GM12878 (cell line): Measurements from ENCODE around the gene NHSL1. TPM values are rescaled to one million over a fixed set of nuclear protein-coding genes. Genes with fewer than 3 reads are reported as not detected.

Experiments
- ATAC-seq: fragments of 200-7000 bp; cut with Tn5 transposase; 3 replicates; pipeline ENCODE4 v1.9.1; 2020; ENCODE audit warnings: mild to moderate bottlenecking, moderate library complexity
- BruUV-seq: library from RNA; stranded (reverse); fragments of 400-500 nt; replicated peaks from 2 replicates; lab custom pipeline; 2021; lab: Mats Ljungman, UMichigan
- CTCF ChIA-PET: fragments of 300-600 bp; sonication (Branson Sonifier 250); formaldehyde crosslinking; extraction: SDS; loops from one replicate; lab custom pipeline; 2021; ENCODE audit warnings: inconsistent platforms; lab: Yijun Ruan, JAX
- POLR2A ChIA-PET: fragments of 350-600 bp; formaldehyde crosslinking; extraction: SDS; loops from one replicate; lab custom pipeline; 2021; ENCODE audit warnings: inconsistent platforms; lab: Charles Lee
- RAD21 ChIA-PET: fragments of 300-600 bp; sonication (Branson Sonifier 250); formaldehyde crosslinking; loops from one replicate; lab custom pipeline; 2023; ENCODE audit warnings: antibody characterized with exemption; ENCODE audit not compliant: unreplicated experiment; lab: Charles Lee
- SMC1A ChIA-PET: fragments of 300-600 bp; sonication (Branson Sonifier 250); formaldehyde crosslinking; loops from one replicate; lab custom pipeline; 2023; ENCODE audit not compliant: unreplicated experiment, uncharacterized antibody; lab: Charles Lee
- DNase-seq: peaks from one replicate; pipeline ENCODE4 v3.0.0-alpha.2; 2011; ENCODE audit warnings: low read depth, low spot score
- FAIRE-seq: peaks from 3 replicates; lab custom pipeline; 2011; peaks lifted over from hg19 to GRCh38; lab: Jason Lieb, UNC
- H2AFZ ChIP-seq: 2 replicates; pipeline ENCODE4 v1.6.0; 2011; ENCODE audit warnings: low read depth, low read length, control low read depth; ENCODE audit not compliant: control insufficient read depth
- H3K27ac ChIP-seq: 2 replicates; pipeline ENCODE4 v1.5.1; 2011; ENCODE audit warnings: control low read depth; ENCODE audit not compliant: control insufficient read depth, insufficient read depth
- H3K27me3 ChIP-seq, 2 experiments: replicated peaks in 1 of 2; 2 replicates each; pipeline versions ENCODE4 v1.6.0 to v1.6.1; 2011; ENCODE audit warnings: low read length in 1 of 2; ENCODE audit not compliant: control insufficient read depth in 2 of 2, insufficient read depth in 2 of 2
- H3K36me3 ChIP-seq, 2 experiments: 2 replicates each; pipeline ENCODE4 v1.5.1; 2011; ENCODE audit warnings: low read length in 1 of 2; ENCODE audit not compliant: control insufficient read depth in 2 of 2, insufficient read depth in 2 of 2
- H3K4me1 ChIP-seq: 2 replicates; pipeline ENCODE4 v1.6.1; 2011; ENCODE audit warnings: mild to moderate bottlenecking, low read length, moderate library complexity, mixed read lengths; ENCODE audit not compliant: control insufficient read depth, insufficient read depth
- H3K4me2 ChIP-seq: 2 replicates; pipeline ENCODE4 v1.6.0; 2011; ENCODE audit warnings: control low read depth; ENCODE audit not compliant: control insufficient read depth, insufficient read depth
- H3K4me3 ChIP-seq: fragments of 200-600 bp; sonication (generic); 2 replicates; pipeline ENCODE4 v1.5.1; 2016
- H3K79me2 ChIP-seq: 2 replicates; pipeline ENCODE4 v1.6.0; 2011; ENCODE audit warnings: low read length; ENCODE audit not compliant: control insufficient read depth, insufficient read depth
- H3K9ac ChIP-seq: 2 replicates; pipeline ENCODE4 v1.8.0; 2011; ENCODE audit warnings: low read length, control low read depth, mixed read lengths; ENCODE audit not compliant: control insufficient read depth, insufficient read depth
- H3K9me3 ChIP-seq: replicated peaks from 3 replicates; pipeline ENCODE4 v1.5.1; 2011; ENCODE audit warnings: mild to moderate bottlenecking, low read length; ENCODE audit not compliant: control insufficient read depth, insufficient read depth
- H4K20me1 ChIP-seq: 2 replicates; pipeline ENCODE4 v1.6.0; 2011; ENCODE audit not compliant: control insufficient read depth, insufficient read depth
- BACH1 ChIP-seq: fragments of 450-650 bp; IDR thresholded peaks from 2 replicates; pipeline ENCODE4 v1.6.1; 2017; ENCODE audit warnings: mild to moderate bottlenecking, borderline replicate concordance
- BCLAF1 ChIP-seq: fragments of 450-650 bp; IDR thresholded peaks from 2 replicates; pipeline ENCODE4 v1.6.1; 2017; ENCODE audit warnings: antibody characterized with exemption, mild to moderate bottlenecking, moderate library complexity
- HCFC1 ChIP-seq: fragments of 150-350 bp; IDR thresholded peaks from 2 replicates; pipeline ENCODE4 v1.6.1; 2014; ENCODE audit warnings: low read length
- JUNB ChIP-seq: IDR thresholded peaks from 2 replicates; pipeline ENCODE4 v1.6.1; 2016; ENCODE audit warnings: antibody characterized with exemption, mild to moderate bottlenecking
- NKRF ChIP-seq: fragments of 450-650 bp; conservative IDR thresholded peaks from 2 replicates; pipeline ENCODE4 v1.6.1; 2017; ENCODE audit warnings: mild to moderate bottlenecking, moderate library complexity
- SRF ChIP-seq, 2 experiments: IDR thresholded peaks; 2 replicates each; pipeline ENCODE4 v1.6.1; 2011; ENCODE audit warnings: low read depth in 2 of 2, low read length in 2 of 2, mild to moderate bottlenecking in 1 of 2, moderate library complexity in 1 of 2
- TAF1 ChIP-seq: IDR thresholded peaks from 2 replicates; pipeline ENCODE4 v1.6.1; 2011; ENCODE audit warnings: mild to moderate bottlenecking, low read depth, low read length, borderline replicate concordance
- TCF12 ChIP-seq: IDR thresholded peaks from 2 replicates; pipeline ENCODE4 v1.6.1; 2011; ENCODE audit warnings: low read depth, mild to moderate bottlenecking, low read length
- ZBTB11 ChIP-seq: fragments of 450-650 bp; formaldehyde crosslinking; IDR thresholded peaks from 2 replicates; pipeline ENCODE4 v1.5.0; 2022; ENCODE audit warnings: mild to moderate bottlenecking, missing genetic modification characterization
- ZNF217 ChIP-seq: fragments of 450-650 bp; IDR thresholded peaks from 2 replicates; pipeline ENCODE4 v1.6.1; 2017; ENCODE audit warnings: antibody characterized with exemption, mild to moderate bottlenecking
- ZNF592 ChIP-seq: fragments of 450-650 bp; IDR thresholded peaks from 2 replicates; pipeline ENCODE4 v1.6.1; 2017; ENCODE audit warnings: mild to moderate bottlenecking, moderate library complexity
- WGBS: methylation state at CpG from one replicate; pipeline ENCODE4 v1.1.6; 2016; ENCODE audit warnings: low lambda C conversion rate; ENCODE audit not compliant: insufficient replicate concordance, insufficient coverage; ENCODE audit errors: missing lambda C conversion rate; 5-methylcytosine and 5-hydroxymethylcytosine counted together
- in situ Hi-C: fragments of 300-500 bp; cut with MboI; formaldehyde crosslinking; loops from 9 replicates; pipeline ENCODE4 v1.14.3; 2018; ENCODE audit warnings: mixed read lengths
- intact Hi-C: fragments of 100-400 bp; cut with micrococcal nuclease; formaldehyde crosslinking; loops from one replicate; pipeline ENCODE4 v1.14.2; 2022; ENCODE audit not compliant: unreplicated experiment
- polyA plus RNA-seq, 11 experiments: library from polyadenylated mRNA; depleted of rRNA in 4 of 11; unstranded in 6 of 11; stranded (reverse) in 5 of 11; fragments of >200 nt; fragmentation: Nextera tagmentation in 4 of 11; fragmentation: Illumina TruSeq in 1 of 11; extraction: Ambion mirVana in 4 of 11; extraction: Trizol in 1 of 11; gene quantifications; 1 replicate in 1 of 11; 2 replicates in 10 of 11; pipeline versions ENCODE4 v1.2.1 to v1.2.3, GENCODE V29; 2011 to 2016; ENCODE audit warnings: inconsistent platforms in 2 of 11, missing spikeins in 2 of 11, low read depth in 1 of 11
- total RNA-seq, 4 experiments: library from RNA; depleted of rRNA in 3 of 4; stranded (reverse); fragments of >200 nt in 3 of 4; fragmentation: Illumina TruSeq in 1 of 4; extraction: Trizol in 1 of 4; gene quantifications; 2 replicates each; pipeline versions ENCODE4 v1.2.1 to v1.2.3, GENCODE V29; 2013 to 2021

NHSL1 gene
- total and polyA plus RNA-seq, 10 of the 15 experiments (the other 5 are each of a cell fraction or from before 2014, with no cell fraction given), result 0.26 to 14.1 (median 0.90) TPM

- POLR2A ChIA-PET, result interaction anchor here (0.7 kb wide), 1 partner anchor 13 kb away, joined by 7 read pairs; no protein-coding TSS in a partner anchor
- H3K79me2 ChIP-seq, result no peaks in the 10 kb centered on the region
- BruUV-seq, result no TSS peak
- H3K4me1 ChIP-seq, result no peaks in the 10 kb centered on the region
- H3K27me3 ChIP-seq, result peaks cover 0 to 2% of the 10 kb centered on the region in 2 experiments; a peak in 1 of 4 replicates
- no peak overlapping the region for H3K9ac ChIP-seq
- SMC1A ChIA-PET, result no interaction called here
- ATAC-seq (no peak), FAIRE-seq (no peak), DNase-seq (no peak)
- no peak overlapping the region for H3K4me2 ChIP-seq
- no peak overlapping the region for H3K4me3 ChIP-seq
- H3K9me3 ChIP-seq, result no peaks in the 10 kb centered on the region
- in situ Hi-C loops (no loop called here), intact Hi-C loops (no loop called here)
- H4K20me1 ChIP-seq, result no peaks in the 10 kb centered on the region
- no peaks in the 10 kb centered on the region for H3K36me3 ChIP-seq
- H2AFZ ChIP-seq, result no peak overlapping the region
- RAD21 ChIA-PET, result no interaction called here
- CTCF ChIA-PET, result no interaction called here
- no peak for TF ChIP-seq BCLAF1
- TF ChIP-seq ZNF592, result no peak
- no peak for TF ChIP-seq TAF1
- TF ChIP-seq ZBTB11, result no peak
- no peak for TF ChIP-seq BACH1
- TF ChIP-seq JUNB, result no peak
- no peak for TF ChIP-seq TCF12
- no peak for TF ChIP-seq NKRF
- TF ChIP-seq HCFC1, result no peak
- TF ChIP-seq ZNF217, result no peak
- TF ChIP-seq SRF (IDR thresholded peaks at IDR 0.05; ENCODE audit: low read depth in 2 of 2, low read length in 2 of 2), result no peak
- H3K27ac ChIP-seq, result no peak overlapping the region
- 72% methylated on average over 3 of the region's 3 CpGs for WGBS
Measured at GRCh38 chr6:138386897-138387296, 112.4 kb downstream of the NHSL1 start.
